Activated CD4-positive, alpha-beta T cell treated with anti-CD3 and anti-CD28 coated beads, Interleukin-2, Interleukin-4, amounts not matched to agents 100 ng/mL and 50 ng/mL, durations not matched to agents 16 hours and 8 hours (primary cell): Measurements from ENCODE around the gene EBF3.

Source experiments
- DNase-seq: peaks from one replicate; pipeline ENCODE4 v3.0.0-alpha.2; 2020; ENCODE audit warnings: low spot score

Gene EBF3

GRCh38 chr10:129871966-129872365 lies 92.1 kb downstream of the EBF3 start:
- no peak for DNase-seq

GRCh38 chr10:129870961-129871621 lies 93.0 kb downstream of the EBF3 start:
- no peak for DNase-seq

- no peak for DNase-seq
These were observed 93.7 kb downstream of the EBF3 start for GRCh38 chr10:129870474-129870757.

- no peak for DNase-seq
These were observed 94.2 kb downstream of the EBF3 start for GRCh38 chr10:129869596-129870473.

- no peak for DNase-seq
These were observed 95.5 kb downstream of the EBF3 start for GRCh38 chr10:129868449-129869035.

GRCh38 chr10:129867631-129868179 lies 96.4 kb downstream of the EBF3 start:
- DNase-seq = no peak

GRCh38 chr10:129866894-129867293 lies 97.2 kb downstream of the EBF3 start:
- DNase-seq = no peak

GRCh38 chr10:129865960-129866359 lies 98.1 kb downstream of the EBF3 start:
- DNase-seq = no peak

- no peak for DNase-seq
These were observed 98.7 kb downstream of the EBF3 start for GRCh38 chr10:129865413-129865812.

- DNase-seq = no peak
These were observed 99.4 kb downstream of the EBF3 start for GRCh38 chr10:129864601-129865126.

GRCh38 chr10:129864082-129864481 lies 100.0 kb downstream of the EBF3 start:
- no peak for DNase-seq

GRCh38 chr10:129863201-129863663 lies 100.8 kb downstream of the EBF3 start:
- DNase-seq = no peak

- no peak for DNase-seq
These were observed 102.1 kb downstream of the EBF3 start for GRCh38 chr10:129861776-129862531.

- no peak for DNase-seq
These were observed 103.7 kb downstream of the EBF3 start for GRCh38 chr10:129860396-129860795.

GRCh38 chr10:129859536-129859935 lies 104.5 kb downstream of the EBF3 start:
- no peak for DNase-seq

GRCh38 chr10:129857242-129857960 lies 106.7 kb downstream of the EBF3 start:
- DNase-seq = no peak

- no peak for DNase-seq
These were observed 108.1 kb downstream of the EBF3 start for GRCh38 chr10:129855836-129856563.

GRCh38 chr10:129854796-129855705 lies 109.0 kb downstream of the EBF3 start:
- no peak for DNase-seq

GRCh38 chr10:129854158-129854557 lies 109.9 kb downstream of the EBF3 start:
- no peak for DNase-seq

- DNase-seq = no peak
These were observed 110.5 kb downstream of the EBF3 start for GRCh38 chr10:129853562-129853903.
